Measurements from ENCODE around the gene AIP. TPM values are rescaled to one million over a fixed set of nuclear protein-coding genes. Genes with fewer than 3 reads are reported as not detected.

The AIP gene
- total RNA-seq, 4 donors from 2014 or later = 33.0 to 60.8 (median 48.8) TPM

DNA sequence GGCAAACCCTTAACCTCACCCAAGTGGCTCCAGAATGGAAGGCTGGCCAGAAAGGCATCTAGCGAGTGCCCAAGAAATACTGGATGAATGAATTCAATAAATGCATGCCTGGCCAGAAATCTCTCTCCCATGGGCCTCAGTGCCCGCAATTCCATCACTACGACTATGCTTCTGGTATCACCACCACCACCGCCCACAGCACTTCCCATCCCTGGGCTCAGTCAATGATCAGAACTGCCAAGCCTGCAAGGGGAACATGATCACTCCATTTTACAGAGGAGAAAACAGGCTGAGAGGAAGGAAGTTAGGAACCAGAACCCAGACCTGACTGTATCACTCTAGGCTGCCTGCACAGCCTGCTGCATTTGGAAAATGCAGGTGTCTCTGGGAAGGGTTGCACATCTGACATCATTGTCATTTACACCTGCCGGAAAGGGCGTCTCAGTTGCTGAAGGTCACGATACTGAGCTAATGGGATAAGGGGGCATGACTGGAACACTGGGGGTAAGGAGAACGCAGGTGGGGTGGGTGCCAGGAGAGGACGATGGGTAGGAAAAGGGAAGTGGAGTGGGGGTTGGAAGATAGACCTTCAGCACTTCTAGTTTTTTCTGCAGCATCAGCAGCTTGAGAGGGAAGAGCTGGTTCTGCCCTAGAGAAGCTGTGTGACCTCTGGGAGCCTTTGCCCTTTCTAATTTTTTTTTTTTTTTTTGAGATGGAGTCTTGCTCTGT is 33.5 kb upstream of the AIP start:
- no peak for DNase-seq
- Histone ChIP-seq H3K27me3 (no peaks in the 10 kb centered on the region), H3K9me3 (no peaks in the 10 kb centered on the region), H3K4me3 (no peak overlapping the region), H3K4me1 (peaks cover 0 to 12% of the 10 kb centered on the region in 2 donors), H3K27ac (no peak overlapping the region), H3K36me3 (no peaks in the 10 kb centered on the region)
- TF ChIP-seq, protein P1, sequence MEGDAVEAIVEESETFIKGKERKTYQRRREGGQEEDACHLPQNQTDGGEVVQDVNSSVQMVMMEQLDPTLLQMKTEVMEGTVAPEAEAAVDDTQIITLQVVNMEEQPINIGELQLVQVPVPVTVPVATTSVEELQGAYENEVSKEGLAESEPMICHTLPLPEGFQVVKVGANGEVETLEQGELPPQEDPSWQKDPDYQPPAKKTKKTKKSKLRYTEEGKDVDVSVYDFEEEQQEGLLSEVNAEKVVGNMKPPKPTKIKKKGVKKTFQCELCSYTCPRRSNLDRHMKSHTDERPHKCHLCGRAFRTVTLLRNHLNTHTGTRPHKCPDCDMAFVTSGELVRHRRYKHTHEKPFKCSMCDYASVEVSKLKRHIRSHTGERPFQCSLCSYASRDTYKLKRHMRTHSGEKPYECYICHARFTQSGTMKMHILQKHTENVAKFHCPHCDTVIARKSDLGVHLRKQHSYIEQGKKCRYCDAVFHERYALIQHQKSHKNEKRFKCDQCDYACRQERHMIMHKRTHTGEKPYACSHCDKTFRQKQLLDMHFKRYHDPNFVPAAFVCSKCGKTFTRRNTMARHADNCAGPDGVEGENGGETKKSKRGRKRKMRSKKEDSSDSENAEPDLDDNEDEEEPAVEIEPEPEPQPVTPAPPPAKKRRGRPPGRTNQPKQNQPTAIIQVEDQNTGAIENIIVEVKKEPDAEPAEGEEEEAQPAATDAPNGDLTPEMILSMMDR (IDR thresholded peaks at IDR 0.05 in 4 of 5, conservative IDR thresholded peaks at IDR 0.05 in 1 of 5) = no peak
- TF ChIP-seq POLR2A (IDR thresholded peaks at IDR 0.05) = no peak
- intact Hi-C loops (cut with DNase I; ENCODE audit: low total_unique reads) = no loop called here
- ATAC-seq = no peak
- in situ Hi-C loops (cut with MboI; ENCODE audit: low sequenced_read_pairs in 4 of 4) = no loop called here

DNA sequence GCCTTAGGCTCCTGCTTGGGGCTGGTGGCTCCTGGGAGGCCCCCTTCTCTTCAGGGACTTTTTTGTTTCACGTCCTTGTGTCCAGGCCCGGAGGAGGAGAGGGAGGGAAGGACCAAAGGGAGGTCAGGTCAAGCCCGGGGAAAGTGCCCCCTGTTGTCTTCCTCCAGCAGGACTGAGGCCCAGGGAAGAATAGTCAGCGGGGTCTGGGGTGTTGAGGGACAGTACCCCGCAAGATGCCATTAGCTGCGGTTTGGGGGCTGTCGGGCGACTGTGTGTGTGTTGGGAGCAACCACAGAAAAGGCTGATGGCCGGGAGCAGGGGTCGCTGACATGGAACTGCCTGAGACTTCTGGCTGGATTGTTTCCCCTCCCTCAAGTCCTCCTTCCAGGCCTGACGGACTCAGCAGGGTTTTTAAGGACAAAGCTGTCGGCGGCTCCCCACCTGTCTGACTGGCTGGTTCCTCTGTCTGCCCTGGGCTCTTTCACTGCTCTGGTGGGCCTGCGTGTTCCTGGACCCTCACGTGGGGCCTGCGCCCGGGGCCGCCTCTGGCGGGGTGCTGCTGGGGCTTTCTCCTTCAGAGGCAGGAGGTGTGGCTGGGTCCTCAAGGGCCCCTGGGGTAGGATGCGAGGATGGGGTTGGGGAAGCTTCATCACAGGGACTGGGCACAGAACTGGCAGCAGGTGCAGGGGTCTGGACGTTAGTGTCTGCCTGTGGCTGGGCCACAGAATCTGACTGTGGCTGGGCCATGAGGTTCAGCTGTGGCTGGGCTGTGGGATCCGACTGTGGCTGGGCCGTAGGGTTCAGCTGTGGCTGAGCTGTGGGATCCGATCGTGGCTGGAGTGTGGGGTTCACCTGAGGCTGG is 31.8 kb upstream of the AIP start:
- Histone ChIP-seq H3K4me1 (peaks cover 0 to 12% of the 10 kb centered on the region in 2 donors), H3K27ac (no peak overlapping the region), H3K27me3 (no peaks in the 10 kb centered on the region), H3K36me3 (no peaks in the 10 kb centered on the region), H3K4me3 (no peak overlapping the region), H3K9me3 (no peaks in the 10 kb centered on the region)
- no peak for ATAC-seq
- no peak for DNase-seq
- intact Hi-C loops (cut with DNase I; ENCODE audit: low total_unique reads) (no loop called here), in situ Hi-C loops (cut with MboI; ENCODE audit: low sequenced_read_pairs in 4 of 4) (no loop called here)
- TF ChIP-seq, protein P1 (IDR thresholded peaks at IDR 0.05 in 4 of 5, conservative IDR thresholded peaks at IDR 0.05 in 1 of 5) = no peak
- TF ChIP-seq POLR2A (IDR thresholded peaks at IDR 0.05) = no peak

DNA sequence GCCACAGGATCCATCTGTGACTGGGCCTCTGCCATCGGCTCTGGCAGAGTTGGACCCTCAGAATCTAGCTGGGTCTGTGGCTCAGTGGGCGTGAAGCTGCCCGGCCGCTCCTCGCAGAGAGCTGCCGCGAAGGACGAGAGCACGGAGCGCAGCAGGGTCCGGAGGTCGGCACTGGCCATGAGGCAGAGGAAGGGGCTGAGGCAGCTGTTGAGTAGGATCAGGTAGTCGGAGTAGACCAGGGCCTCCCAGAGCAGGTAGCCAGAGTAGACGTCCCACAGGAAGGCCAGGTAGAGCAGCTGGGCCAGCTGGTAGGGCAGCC is 31.2 kb upstream of the AIP start:
- intact Hi-C loops (cut with DNase I; ENCODE audit: low total_unique reads) (no loop called here), in situ Hi-C loops (cut with MboI; ENCODE audit: low sequenced_read_pairs in 4 of 4) (no loop called here)
- TF ChIP-seq POLR2A (IDR thresholded peaks at IDR 0.05) = no peak
- TF ChIP-seq, protein P1 (IDR thresholded peaks at IDR 0.05 in 4 of 5, conservative IDR thresholded peaks at IDR 0.05 in 1 of 5) = no peak
- Histone ChIP-seq H3K27me3 (no peaks in the 10 kb centered on the region), H3K9me3 (no peaks in the 10 kb centered on the region), H3K4me3 (peak overlapping the region in 1 of 4 donors; percentile 23), H3K4me1 (peaks cover 0 to 12% of the 10 kb centered on the region in 2 donors), H3K36me3 (no peaks in the 10 kb centered on the region), H3K27ac (peak overlapping the region; percentile 19 to 63 (median 52))
- ATAC-seq (no peak), DNase-seq (no peak)

DNA sequence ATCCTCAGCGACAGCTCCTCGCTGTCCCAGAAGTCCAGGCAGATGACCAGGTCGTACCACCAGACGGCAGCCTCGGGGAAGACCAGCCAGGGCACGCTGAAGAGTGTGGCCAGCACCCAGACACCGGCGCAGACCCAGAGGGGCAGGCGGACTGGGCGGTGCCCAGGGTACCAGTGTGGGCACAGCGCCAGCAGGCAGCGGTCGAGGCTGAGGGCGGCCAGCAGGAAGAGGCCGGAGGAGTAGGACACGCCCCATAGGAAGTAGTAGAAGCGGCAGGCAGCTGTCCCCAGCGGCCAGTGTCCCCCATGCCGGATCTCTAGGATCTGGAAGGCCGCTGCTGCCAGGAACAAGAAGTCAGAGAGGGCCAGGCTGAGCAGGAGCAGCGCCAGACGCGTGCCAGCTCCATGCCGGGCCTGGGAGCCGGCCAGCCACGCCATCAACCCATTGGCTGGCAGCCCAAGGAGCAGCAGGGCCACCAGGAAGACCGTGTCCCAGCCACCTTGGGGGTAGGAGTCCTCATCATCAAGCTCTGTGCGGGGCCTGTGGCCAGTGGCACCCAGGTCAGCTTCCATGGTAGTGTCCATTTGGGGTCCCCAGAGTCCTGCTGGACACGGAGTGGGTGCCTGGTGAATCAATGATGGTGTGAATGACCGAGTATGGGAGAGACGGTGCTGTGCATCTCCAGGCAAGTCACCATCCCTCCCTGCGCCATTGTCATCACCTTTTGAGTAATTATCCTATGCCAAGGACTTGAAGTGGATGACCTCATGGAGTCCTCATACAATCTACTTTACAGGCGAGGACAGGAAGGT is 30.5 kb upstream of the AIP start, which contains the start of gene GPR152:
Gene GPR152, minus strand, starts transcription at position 589 of the 812 bp plus-strand sequence. Its CDS starts 5 bp downstream, at position 584.
- no peak for TF ChIP-seq POLR2A (IDR thresholded peaks at IDR 0.05)
- TF ChIP-seq, protein P1 (IDR thresholded peaks at IDR 0.05 in 4 of 5, conservative IDR thresholded peaks at IDR 0.05 in 1 of 5) = no peak
- Histone ChIP-seq H3K36me3 (no peaks in the 10 kb centered on the region), H3K9me3 (no peaks in the 10 kb centered on the region), H3K27me3 (no peaks in the 10 kb centered on the region), H3K27ac (peak within 1 kb of the TSS; percentile 19 to 63 (median 52)), H3K4me3 (peak within 1 kb of the TSS; percentile 19 to 39 (median 30)), H3K4me1 (peaks cover 0 to 12% of the 10 kb centered on the region in 2 donors)
- peak in 1 of 2 donors; percentile 52 for DNase-seq
- peak; percentile 27 to 55 for ATAC-seq
- in situ Hi-C loops (cut with MboI; ENCODE audit: low sequenced_read_pairs in 4 of 4) = no loop called here
- intact Hi-C loops (cut with DNase I; ENCODE audit: low total_unique reads) = no loop called here
